Stromal cell of bone marrow (primary cell): ENCODE measurements around the gene COL23A1.

Experiments used
- DNase-seq: peaks from one replicate; pipeline ENCODE4 v3.0.0-alpha.2; 2012; ENCODE audit warnings: low read depth

The COL23A1 gene

GRCh38 chr5:178531786-178532185 is 58.4 kb downstream of the COL23A1 start:
- no peak for DNase-seq

- no peak for DNase-seq
These were observed 59.7 kb downstream of the COL23A1 start for GRCh38 chr5:178530526-178530925.

- DNase-seq: no peak
These were observed 61.1 kb downstream of the COL23A1 start for GRCh38 chr5:178529080-178529479.

- no peak for DNase-seq
These were observed 62.5 kb downstream of the COL23A1 start for GRCh38 chr5:178527458-178528307.

GRCh38 chr5:178526773-178527457 is 63.3 kb downstream of the COL23A1 start:
- no peak for DNase-seq

- no peak for DNase-seq
These were observed 64.1 kb downstream of the COL23A1 start for GRCh38 chr5:178525906-178526732.

- DNase-seq: no peak
These were observed 65.9 kb downstream of the COL23A1 start for GRCh38 chr5:178524093-178524882.

GRCh38 chr5:178522361-178522760 is 67.8 kb downstream of the COL23A1 start:
- DNase-seq: no peak

GRCh38 chr5:178520851-178521250 is 69.3 kb downstream of the COL23A1 start:
- no peak for DNase-seq

GRCh38 chr5:178519804-178520203 is 70.4 kb downstream of the COL23A1 start:
- DNase-seq: no peak

GRCh38 chr5:178519155-178519554 is 71.0 kb downstream of the COL23A1 start:
- DNase-seq: no peak

GRCh38 chr5:178516504-178517235 is 73.5 kb downstream of the COL23A1 start:
- no peak for DNase-seq

- DNase-seq: no peak
These were observed 74.3 kb downstream of the COL23A1 start for GRCh38 chr5:178515776-178516503.

GRCh38 chr5:178514851-178515418 is 75.3 kb downstream of the COL23A1 start:
- no peak for DNase-seq

- no peak for DNase-seq
These were observed 79.0 kb downstream of the COL23A1 start for GRCh38 chr5:178511172-178511571.

- DNase-seq: no peak
These were observed 80.6 kb downstream of the COL23A1 start for GRCh38 chr5:178509491-178510057.

GRCh38 chr5:178507151-178507932 is 82.9 kb downstream of the COL23A1 start:
- DNase-seq: no peak

- DNase-seq: no peak
These were observed 84.4 kb downstream of the COL23A1 start for GRCh38 chr5:178505639-178506407.
